Measurements from ENCODE around the gene HSPB7. TPM values are rescaled to one million over a fixed set of nuclear protein-coding genes. Genes with fewer than 3 reads are reported as not detected.
A peak's percentile ranks its signal among the peaks of the same experiment; 100 is the strongest.

Gene HSPB7
- total and polyA plus RNA-seq, 2 donors (not counting 1 experiment from before 2014, with no cell fraction given): 4.5 to 10.1 TPM

DNA sequence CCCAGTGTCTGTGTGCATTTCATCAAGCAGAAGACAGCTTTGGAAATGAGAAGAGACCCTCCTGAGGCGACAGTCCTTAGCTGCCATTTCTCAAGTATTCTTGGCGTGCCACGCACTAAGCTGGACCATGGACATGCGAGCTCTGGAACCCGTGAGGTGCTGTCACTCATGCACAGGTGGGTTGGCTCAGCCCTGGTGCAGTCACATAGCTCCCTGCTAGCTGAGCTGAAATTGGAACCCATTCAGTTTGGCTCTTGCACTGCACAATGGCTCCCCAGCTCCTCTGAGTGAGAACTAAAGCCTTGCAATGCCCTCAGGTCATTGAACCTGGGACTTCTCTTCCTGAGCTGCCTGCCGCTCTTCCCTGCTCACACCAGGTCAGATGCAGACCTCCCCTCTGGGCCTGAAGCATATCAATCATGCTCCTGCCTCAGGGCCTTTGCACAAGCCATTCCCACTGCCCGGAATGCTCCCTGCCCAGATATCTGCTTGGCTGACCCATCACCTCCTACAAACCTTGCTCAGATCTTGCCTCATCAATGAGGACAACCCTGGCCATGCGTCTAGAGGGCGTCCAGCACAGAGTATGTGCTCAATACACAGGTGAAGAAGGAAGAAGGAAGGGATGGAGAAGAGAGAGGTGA is 20.1 kb downstream of the HSPB7 start:
- no peak overlapping the region for H3K4me2 ChIP-seq (ENCODE audit: extremely low read depth, insufficient read depth, low read length)
- no peaks in the 10 kb centered on the region for H3K79me2 ChIP-seq (ENCODE audit: control insufficient read depth, insufficient read depth, low read length)
- no peaks in the 10 kb centered on the region for H3K36me3 ChIP-seq (ENCODE audit: control insufficient read depth, insufficient read depth, low read length)
- H3K27ac ChIP-seq (ENCODE audit: insufficient read depth, low read length): no peak overlapping the region
- no peak overlapping the region for H2AFZ ChIP-seq (ENCODE audit: low read length)
- TF ChIP-seq, protein P1, sequence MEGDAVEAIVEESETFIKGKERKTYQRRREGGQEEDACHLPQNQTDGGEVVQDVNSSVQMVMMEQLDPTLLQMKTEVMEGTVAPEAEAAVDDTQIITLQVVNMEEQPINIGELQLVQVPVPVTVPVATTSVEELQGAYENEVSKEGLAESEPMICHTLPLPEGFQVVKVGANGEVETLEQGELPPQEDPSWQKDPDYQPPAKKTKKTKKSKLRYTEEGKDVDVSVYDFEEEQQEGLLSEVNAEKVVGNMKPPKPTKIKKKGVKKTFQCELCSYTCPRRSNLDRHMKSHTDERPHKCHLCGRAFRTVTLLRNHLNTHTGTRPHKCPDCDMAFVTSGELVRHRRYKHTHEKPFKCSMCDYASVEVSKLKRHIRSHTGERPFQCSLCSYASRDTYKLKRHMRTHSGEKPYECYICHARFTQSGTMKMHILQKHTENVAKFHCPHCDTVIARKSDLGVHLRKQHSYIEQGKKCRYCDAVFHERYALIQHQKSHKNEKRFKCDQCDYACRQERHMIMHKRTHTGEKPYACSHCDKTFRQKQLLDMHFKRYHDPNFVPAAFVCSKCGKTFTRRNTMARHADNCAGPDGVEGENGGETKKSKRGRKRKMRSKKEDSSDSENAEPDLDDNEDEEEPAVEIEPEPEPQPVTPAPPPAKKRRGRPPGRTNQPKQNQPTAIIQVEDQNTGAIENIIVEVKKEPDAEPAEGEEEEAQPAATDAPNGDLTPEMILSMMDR (conservative IDR thresholded peaks at IDR 0.05 in 1 of 2, IDR thresholded peaks at IDR 0.05 in 1 of 2; ENCODE audit: low read depth in 1 of 2, low read length in 2 of 2): no peak
- no peak for TF ChIP-seq EZH2 (IDR thresholded peaks at IDR 0.05; ENCODE audit: low read length, missing control alignments)
- no peaks in the 10 kb centered on the region for H3K9me3 ChIP-seq (ENCODE audit: control insufficient read depth, insufficient read depth, low read depth, low read length)
- H4K20me1 ChIP-seq (ENCODE audit: control insufficient read depth, extremely low read depth, insufficient read depth, low read length): no peaks in the 10 kb centered on the region
- no peak for DNase-seq (ENCODE audit: low read depth in 2 of 2)
- no peak overlapping the region for H3K9ac ChIP-seq (ENCODE audit: insufficient read depth, low read length)
- H3K4me1 ChIP-seq (ENCODE audit: control insufficient read depth, extremely low read depth, insufficient read depth, low read length): no peaks in the 10 kb centered on the region
- H3K27me3 ChIP-seq (ENCODE audit: control insufficient read depth, insufficient read depth, low read length): peaks cover 3% of the 10 kb centered on the region
- no peak overlapping the region for H3K4me3 ChIP-seq (replicated peaks in 1 of 4; ENCODE audit: control extremely low read depth in 1 of 4, insufficient read depth in 1 of 4, low read depth in 3 of 4, low read length in 4 of 4)

DNA sequence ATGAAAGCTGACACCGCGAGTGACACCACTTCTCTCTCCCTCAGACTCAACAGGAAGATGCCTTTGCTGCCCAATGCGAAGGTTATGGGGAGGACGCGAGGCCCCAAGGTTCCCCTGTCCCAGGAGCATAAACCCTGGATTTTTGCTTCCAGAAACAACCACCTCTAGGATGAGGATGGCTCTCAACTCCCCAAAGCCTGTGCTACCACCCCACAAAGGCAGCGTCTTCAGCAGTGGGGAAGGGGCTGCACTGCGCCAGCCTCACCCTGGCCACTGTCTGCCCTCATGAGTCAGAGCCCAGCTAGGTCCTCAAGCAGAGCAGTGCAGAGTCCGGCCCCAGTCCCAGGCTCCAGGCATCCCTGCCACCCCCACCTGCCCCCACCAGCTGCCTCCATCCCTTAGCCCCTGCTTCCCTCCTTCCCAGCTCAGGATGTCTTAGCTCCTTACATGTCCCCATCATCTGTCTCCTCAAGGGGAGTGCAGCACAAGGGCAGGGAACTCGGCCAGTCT is 20.7 kb downstream of the HSPB7 start:
- Histone ChIP-seq H3K27ac (ENCODE audit: insufficient read depth, low read length) (no peak overlapping the region), H3K4me1 (ENCODE audit: control insufficient read depth, extremely low read depth, insufficient read depth, low read length) (no peaks in the 10 kb centered on the region), H3K36me3 (ENCODE audit: control insufficient read depth, insufficient read depth, low read length) (no peaks in the 10 kb centered on the region), H3K9ac (ENCODE audit: insufficient read depth, low read length) (no peak overlapping the region), H3K9me3 (ENCODE audit: control insufficient read depth, insufficient read depth, low read depth, low read length) (no peaks in the 10 kb centered on the region), H3K27me3 (ENCODE audit: control insufficient read depth, insufficient read depth, low read length) (peaks cover 3% of the 10 kb centered on the region), H3K4me2 (ENCODE audit: extremely low read depth, insufficient read depth, low read length) (no peak overlapping the region), H4K20me1 (ENCODE audit: control insufficient read depth, extremely low read depth, insufficient read depth, low read length) (no peaks in the 10 kb centered on the region), H3K4me3 (replicated peaks in 1 of 4; ENCODE audit: control extremely low read depth in 1 of 4, insufficient read depth in 1 of 4, low read depth in 3 of 4, low read length in 4 of 4) (no peak overlapping the region), H3K79me2 (ENCODE audit: control insufficient read depth, insufficient read depth, low read length) (no peaks in the 10 kb centered on the region), H2AFZ (ENCODE audit: low read length) (no peak overlapping the region)
- TF ChIP-seq EZH2 (IDR thresholded peaks at IDR 0.05; ENCODE audit: low read length, missing control alignments): no peak
- TF ChIP-seq, protein P1 (conservative IDR thresholded peaks at IDR 0.05 in 1 of 2, IDR thresholded peaks at IDR 0.05 in 1 of 2; ENCODE audit: low read depth in 1 of 2, low read length in 2 of 2): no peak
- DNase-seq (ENCODE audit: low read depth in 2 of 2): no peak

DNA sequence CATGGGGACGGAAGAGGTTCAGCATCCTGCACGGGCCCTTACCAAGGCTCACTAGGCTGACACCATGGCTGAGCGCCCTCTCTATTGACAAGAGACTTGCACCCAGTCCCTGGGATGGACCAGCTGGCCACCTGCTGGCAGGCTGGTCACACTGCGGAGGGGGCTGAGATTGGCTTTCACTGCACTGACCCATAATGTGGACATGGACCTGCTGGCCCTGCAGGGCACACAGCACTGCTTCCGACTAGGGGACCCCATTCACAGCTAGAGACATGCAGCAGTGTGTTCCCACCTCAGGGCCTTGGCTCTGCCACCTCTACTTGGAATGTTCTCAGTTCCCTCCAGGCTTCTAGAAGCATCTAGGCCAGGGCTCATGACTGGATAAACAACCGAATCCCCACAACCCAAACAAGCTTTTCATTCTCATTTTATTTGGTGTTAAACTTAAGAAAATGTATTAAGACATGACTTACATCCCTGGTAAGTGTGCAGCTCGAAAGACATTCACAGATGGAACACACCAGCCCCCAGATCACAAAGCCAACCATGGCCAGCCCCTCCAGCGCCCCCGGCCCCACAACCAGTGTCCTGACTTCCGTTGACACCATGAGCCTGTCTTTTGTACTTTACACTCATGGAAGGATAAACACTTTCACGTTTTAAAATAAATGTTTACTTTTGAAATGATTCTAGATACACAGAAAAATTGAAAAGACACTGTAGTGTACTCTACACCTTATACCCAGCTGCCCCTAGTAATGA is 23.1 kb downstream of the HSPB7 start:
- no peaks in the 10 kb centered on the region for H4K20me1 ChIP-seq (ENCODE audit: control insufficient read depth, extremely low read depth, insufficient read depth, low read length)
- no peak for TF ChIP-seq EZH2 (IDR thresholded peaks at IDR 0.05; ENCODE audit: low read length, missing control alignments)
- TF ChIP-seq, protein P1 (conservative IDR thresholded peaks at IDR 0.05 in 1 of 2, IDR thresholded peaks at IDR 0.05 in 1 of 2; ENCODE audit: low read depth in 1 of 2, low read length in 2 of 2): peak; percentile 90 to 94
- peaks cover 3% of the 10 kb centered on the region for H3K27me3 ChIP-seq (ENCODE audit: control insufficient read depth, insufficient read depth, low read length)
- H2AFZ ChIP-seq (ENCODE audit: low read length): no peak overlapping the region
- no peaks in the 10 kb centered on the region for H3K79me2 ChIP-seq (ENCODE audit: control insufficient read depth, insufficient read depth, low read length)
- H3K4me3 ChIP-seq (replicated peaks in 1 of 4; ENCODE audit: control extremely low read depth in 1 of 4, insufficient read depth in 1 of 4, low read depth in 3 of 4, low read length in 4 of 4): no peak overlapping the region
- H3K36me3 ChIP-seq (ENCODE audit: control insufficient read depth, insufficient read depth, low read length): no peaks in the 10 kb centered on the region
- H3K9me3 ChIP-seq (ENCODE audit: control insufficient read depth, insufficient read depth, low read depth, low read length): no peaks in the 10 kb centered on the region
- no peak overlapping the region for H3K27ac ChIP-seq (ENCODE audit: insufficient read depth, low read length)
- H3K4me1 ChIP-seq (ENCODE audit: control insufficient read depth, extremely low read depth, insufficient read depth, low read length): no peaks in the 10 kb centered on the region
- DNase-seq (ENCODE audit: low read depth in 2 of 2): peak; percentile 47 to 68
- H3K4me2 ChIP-seq (ENCODE audit: extremely low read depth, insufficient read depth, low read length): no peak overlapping the region
- no peak overlapping the region for H3K9ac ChIP-seq (ENCODE audit: insufficient read depth, low read length)

Measured in fibroblast of lung (primary cell).